Right lobe of liver (tissue), 6 donors: ENCODE results near the gene SPATA16. TPM values are rescaled to one million over a fixed set of nuclear protein-coding genes. Genes with fewer than 3 reads are reported as not detected.
"Not testable (repeated sequence)": the region's sequence is repeated elsewhere in the genome, so short reads cannot be mapped to it uniquely, and the experiment has no call there.

Source experiments
- ATAC-seq, 4 donors: fragments of 200-7000 bp; cut with Tn5 transposase; one replicate each; pipeline ENCODE4 v1.9.1; 2020; ENCODE audit warnings: mild to moderate bottlenecking in 4 of 4, moderate library complexity in 4 of 4
- DNase-seq, 3 donors: peaks; one replicate each; pipeline ENCODE4 v3.0.0-alpha.2; 2020
- H3K27ac ChIP-seq, 3 donors: fragments of 200-600 bp; one replicate each; pipeline ENCODE4 v1.8.0; 2022
- H3K27me3 ChIP-seq, 2 donors: fragments of 200-600 bp; one replicate each; pipeline ENCODE4 v1.8.0; 2022
- H3K36me3 ChIP-seq, 4 donors: fragments of 200-600 bp; sonication (generic) in 1 of 4; one replicate each; pipeline versions ENCODE4 v1.5.1 to v1.8.0; 2017 to 2022; ENCODE audit warnings: control low read depth in 1 of 4
- H3K4me1 ChIP-seq, 4 donors: fragments of 200-600 bp; sonication (generic) in 1 of 4; one replicate each; pipeline versions ENCODE4 v1.5.1 to v1.8.0; 2017 to 2022; ENCODE audit warnings: control low read depth in 1 of 4
- H3K4me3 ChIP-seq, 3 donors: fragments of 200-600 bp; one replicate each; pipeline ENCODE4 v1.8.0; 2022
- H3K9me3 ChIP-seq, 4 donors: fragments of 200-600 bp; sonication (generic) in 1 of 4; one replicate each; pipeline versions ENCODE4 v1.5.1 to v1.8.0; 2017 to 2022; ENCODE audit warnings: control low read depth in 1 of 4
- CTCF ChIP-seq, 4 donors: fragments of 200-600 bp in 3 of 4; fragments of 450-650 bp in 1 of 4; IDR thresholded peaks; one replicate each; pipeline versions ENCODE4 v1.5.1 to v1.8.0; 2016 to 2022; ENCODE audit warnings: antibody characterized with exemption in 4 of 4, mild to moderate bottlenecking in 2 of 4
- POLR2A ChIP-seq: fragments of 450-650 bp; IDR thresholded peaks from one replicate; pipeline ENCODE4 v1.6.1; 2017; ENCODE audit warnings: antibody characterized with exemption, mild to moderate bottlenecking
- WGBS: methylation state at CpG from one replicate; pipeline ENCODE4 v1.1.6; 2018; ENCODE audit warnings: low coverage, low lambda C conversion rate; ENCODE audit not compliant: insufficient coverage; ENCODE audit errors: missing lambda C conversion rate; 5-methylcytosine and 5-hydroxymethylcytosine counted together
- intact Hi-C, 2 donors: fragments of 100-400 bp; cut with DNase I; formaldehyde crosslinking; loops; one replicate each; pipeline versions ENCODE4 v1.11.2 to v1.14.1; 2022
- total RNA-seq, 6 experiments: library from RNA; depleted of rRNA in 2 of 6; stranded (reverse); fragments of >200 nt in 2 of 6; fragmentation: NEBNext Ultra II Directional in 3 of 6; extraction: Animal tissue kit (Norgen Biotek cat#: 25700) in 3 of 6; gene quantifications; one replicate each; pipeline versions ENCODE4 v1.1.0 to v1.2.4, GENCODE V29; 2016 to 2023
- donor health status: DM: no; HTN: yes; CAD: no.
- donor health status: DM: no; HTN: no; CAD: no.
- donor health status: DM: no; HTN: no; CAD: no.
- donor health status: DM: no; HTN: yes; CAD: no.
- donor health status: DM: no; HTN: yes; CAD: no.

SPATA16 gene
- total RNA-seq, 6 experiments from 2014 or later, result not detected

DNA sequence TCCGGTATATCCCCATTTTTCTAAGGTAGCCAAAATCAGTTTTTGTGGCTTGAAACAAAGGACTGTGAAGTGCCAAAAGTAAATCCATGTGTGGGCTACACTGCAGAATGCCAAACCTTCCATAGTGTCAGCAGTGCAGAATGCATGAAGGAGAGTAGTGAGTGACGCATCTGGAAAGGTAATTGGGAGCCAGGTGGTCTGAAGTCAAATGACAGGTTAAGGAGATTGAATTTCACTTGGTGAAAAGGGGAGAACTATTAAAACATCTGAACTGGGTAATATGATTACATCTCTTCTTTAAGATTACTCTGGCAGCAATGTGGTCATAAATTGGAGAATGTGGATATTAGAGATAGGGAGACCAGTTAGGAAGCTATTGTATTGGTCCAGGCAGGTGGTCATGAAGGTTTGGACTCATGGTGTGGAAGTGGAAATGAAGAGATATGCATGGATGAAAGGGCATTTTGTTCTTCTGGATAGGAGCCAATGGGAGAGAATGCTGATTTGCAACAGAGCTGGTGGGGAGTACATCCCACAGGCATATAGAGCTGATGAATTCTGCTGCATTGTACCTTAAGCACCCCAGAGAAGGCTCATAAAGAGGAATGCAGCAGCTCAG is 272.3 kb downstream of the SPATA16 start:
- intact Hi-C loops, result no loop called here
- TF ChIP-seq POLR2A (no peak), CTCF (IDR thresholded peaks at IDR 0.05) (no peak)
- H3K27me3 ChIP-seq, result no peaks in the 10 kb centered on the region
- H3K4me1 ChIP-seq, result no peaks in the 10 kb centered on the region
- H3K4me3 ChIP-seq, result no peak overlapping the region
- 75% methylated on average over 2 of the region's 2 CpGs for WGBS
- DNase-seq (no peak), ATAC-seq (no peak)
- H3K9me3 ChIP-seq, result no peaks in the 10 kb centered on the region
- H3K36me3 ChIP-seq, result no peaks in the 10 kb centered on the region
- H3K27ac ChIP-seq, result no peak overlapping the region

- H3K4me1 ChIP-seq, H3K27ac ChIP-seq, H3K27me3 ChIP-seq, H3K4me3 ChIP-seq, ATAC-seq, intact Hi-C loops, H3K36me3 ChIP-seq, DNase-seq, H3K9me3 ChIP-seq: not testable (repeated sequence)
- no CpG with 5 or more reads among the region's 38 CpGs for WGBS
Measured at GRCh38 chr3:172866726-172867350, 274.2 kb downstream of the SPATA16 start.

DNA sequence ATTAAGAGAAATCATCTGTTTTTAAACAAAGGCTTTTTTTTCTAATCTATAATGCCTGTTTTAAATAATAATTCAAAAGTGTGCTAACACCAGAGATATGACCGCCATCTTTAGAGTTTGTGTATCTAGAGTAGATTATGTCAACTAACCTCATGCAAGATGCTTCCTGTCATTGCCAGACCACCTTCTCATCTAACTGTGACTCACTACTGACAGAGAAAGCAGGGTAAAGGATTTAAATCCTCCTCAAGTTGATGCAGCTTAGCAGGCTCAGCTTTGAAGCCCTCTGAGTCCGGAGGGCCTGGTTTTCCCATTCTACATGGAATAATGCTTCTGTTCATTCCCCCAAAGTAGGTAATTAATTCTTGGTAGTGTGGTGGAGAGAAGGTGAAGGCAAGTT is 282.0 kb downstream of the SPATA16 start:
- no peak for DNase-seq
- intact Hi-C loops, result no loop called here
- H3K36me3 ChIP-seq, result no peaks in the 10 kb centered on the region

DNA sequence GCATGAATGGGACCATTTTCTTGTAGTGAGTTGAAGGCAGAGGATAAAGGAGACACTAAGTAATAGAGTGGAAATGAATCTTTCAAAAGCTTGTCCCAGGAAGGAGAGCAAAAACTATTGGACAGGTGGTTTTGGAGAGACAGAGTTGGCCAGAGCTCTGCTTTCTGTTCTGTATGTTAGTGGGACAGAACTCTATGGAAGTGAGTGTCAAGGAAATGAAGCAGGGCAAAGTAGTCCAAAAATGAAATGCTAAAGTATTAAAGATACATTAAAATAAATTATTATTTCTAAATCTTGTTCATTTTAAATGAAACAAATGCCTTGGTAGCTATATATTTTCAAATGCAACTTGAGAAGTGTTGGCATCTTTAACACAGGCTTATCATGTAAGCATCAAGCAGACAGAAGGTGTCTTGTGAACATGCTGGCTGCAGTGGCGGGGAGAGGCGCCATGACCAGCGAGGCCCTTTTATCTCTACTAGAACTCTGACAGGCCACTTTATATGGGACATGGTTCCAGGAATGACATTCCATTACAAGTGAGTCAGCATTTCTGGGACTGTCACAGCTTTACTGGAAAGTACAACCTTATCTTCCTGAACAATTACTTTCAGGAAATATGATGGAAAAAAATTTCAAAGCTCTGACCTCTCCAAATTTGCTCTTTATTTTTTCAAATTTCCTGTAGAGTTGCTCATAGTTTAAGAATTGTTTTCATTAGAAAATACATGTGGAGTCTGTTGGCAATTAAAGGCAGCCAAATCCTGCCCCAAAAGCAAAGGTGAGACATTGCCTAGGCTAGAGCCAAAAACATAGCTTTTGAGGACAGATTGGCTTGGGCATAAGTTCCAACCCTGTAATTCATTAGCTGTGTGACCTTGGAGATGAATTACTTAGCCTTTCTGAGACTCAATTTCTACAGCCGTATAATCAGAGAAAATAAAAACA is 284.0 kb downstream of the SPATA16 start:
- peak; percentile 78 to 95 (median 86) for ATAC-seq
- H3K27ac ChIP-seq, result peak overlapping the region in 1 of 3 donors; percentile 47
- WGBS, result 38% methylated on average over 4 of the region's 4 CpGs

More for the DNA sequence above, 282.0 kb downstream of the SPATA16 start:
- Histone ChIP-seq H3K4me3 (no peak overlapping the region), H3K27ac (no peak overlapping the region), H3K4me1 (no peaks in the 10 kb centered on the region), H3K9me3 (no peaks in the 10 kb centered on the region), H3K27me3 (no peaks in the 10 kb centered on the region)
- TF ChIP-seq CTCF (IDR thresholded peaks at IDR 0.05) (no peak), POLR2A (no peak)
- WGBS, result 57% methylated on average over 2 of the region's 2 CpGs
- ATAC-seq, result no peak

More for the DNA sequence above, 284.0 kb downstream of the SPATA16 start:
- peak in 1 of 3 donors; percentile 70 for DNase-seq
- Histone ChIP-seq H3K27me3 (no peaks in the 10 kb centered on the region), H3K4me1 (no peaks in the 10 kb centered on the region), H3K9me3 (no peaks in the 10 kb centered on the region), H3K36me3 (no peaks in the 10 kb centered on the region), H3K4me3 (no peak overlapping the region)
- TF ChIP-seq CTCF (IDR thresholded peaks at IDR 0.05), result no peak
- no peak for TF ChIP-seq POLR2A
- intact Hi-C loops, result no loop called here
